Measurements from ENCODE around the gene MPI.
A peak's percentile ranks its signal among the peaks of the same experiment; 100 is the strongest.

Gene MPI

GRCh38 chr15:74889883-74890664, at the start of gene MPI:
TSS of gene MPI (plus strand) at chr15:74890042. CDS start at chr15:74890074, 32 bp downstream.
- peak; percentile 93 for DNase-seq

- no peak for DNase-seq
These were observed 48.7 kb upstream of the MPI start for GRCh38 chr15:74840851-74841775.

- DNase-seq, result no peak
These were observed 47.9 kb upstream of the MPI start for GRCh38 chr15:74841891-74842373.

- peak; percentile 94 for DNase-seq
These were observed 47.0 kb upstream of the MPI start, which contains the start of gene ULK3 for GRCh38 chr15:74842581-74843444. TSS of gene ULK3 (minus strand) at chr15:74843156. CDS start at chr15:74843105, 51 bp downstream.

GRCh38 chr15:74843445-74843828, 46.4 kb upstream of the MPI start:
- DNase-seq, result no peak

GRCh38 chr15:74843891-74844299, 45.9 kb upstream of the MPI start:
- DNase-seq, result no peak

DNA sequence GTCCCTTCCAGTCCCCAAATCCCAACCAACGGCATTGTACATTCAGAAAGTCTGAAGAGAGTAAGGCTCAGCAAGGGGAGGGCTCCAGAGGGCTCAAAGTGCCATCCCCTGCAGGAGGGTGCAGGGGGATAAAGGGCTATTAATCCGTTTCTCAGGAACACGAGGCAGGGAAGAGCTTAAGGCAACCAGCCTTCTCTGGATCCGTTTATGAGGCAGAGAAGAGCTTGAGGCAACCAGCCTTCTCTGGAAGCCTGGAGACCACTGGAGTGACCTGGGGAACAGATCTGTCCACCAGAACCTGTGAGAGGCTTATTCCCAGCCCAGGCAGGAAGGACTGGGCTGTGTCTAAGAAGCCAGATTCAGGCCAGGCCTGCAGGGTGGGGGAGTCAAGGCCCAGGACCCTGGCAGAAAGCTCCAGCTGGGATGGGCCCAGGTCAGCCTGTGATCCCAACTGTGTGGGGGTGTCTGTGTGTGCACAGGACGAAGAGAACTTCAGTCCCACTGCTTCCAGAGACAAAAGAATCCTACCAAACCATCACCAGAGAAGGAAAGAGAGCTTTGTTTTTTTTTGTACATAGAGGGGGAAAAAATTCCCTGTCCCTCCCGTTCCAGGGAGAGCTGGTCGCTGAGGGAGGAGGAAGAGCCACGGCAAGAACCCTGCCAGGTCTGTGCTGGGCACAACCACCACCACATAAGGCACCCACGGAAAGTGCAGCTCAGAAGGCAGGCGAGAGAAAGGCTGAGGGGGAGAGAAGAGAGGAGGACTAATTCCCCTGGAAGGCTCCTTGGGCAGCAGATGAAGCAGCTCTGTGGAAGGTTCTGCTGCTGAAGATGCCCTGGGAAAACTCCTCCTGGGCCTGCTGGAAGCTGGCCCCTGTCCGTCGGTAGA, 45.3 kb upstream of the MPI start:
- DNase-seq, result peak; percentile 37

GRCh38 chr15:74845208-74845568, 44.7 kb upstream of the MPI start:
- DNase-seq, result peak; percentile 69

GRCh38 chr15:74845581-74845980, 44.3 kb upstream of the MPI start:
- DNase-seq, result peak; percentile 32

DNA sequence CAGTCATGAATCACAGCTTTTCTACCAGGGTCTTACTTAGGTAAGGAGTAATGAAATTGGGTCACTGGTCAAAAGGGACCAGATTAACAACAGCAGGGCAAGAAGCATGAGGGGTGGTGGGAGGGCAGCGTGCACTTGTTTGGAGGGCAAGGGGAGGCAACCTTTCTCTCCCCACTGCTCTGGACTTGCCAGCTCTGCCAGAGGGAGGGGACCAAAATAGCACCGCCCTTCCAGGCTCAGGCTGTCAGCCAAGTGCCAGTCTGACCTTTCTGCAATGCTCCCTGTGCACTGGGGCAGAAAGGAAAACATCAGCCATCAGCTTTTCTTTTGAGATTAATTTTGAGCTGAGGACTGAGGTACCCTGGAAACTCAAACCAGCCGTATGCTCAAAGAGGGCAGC, 42.4 kb upstream of the MPI start:
- no peak for DNase-seq

- DNase-seq, result no peak
These were observed 39.4 kb upstream of the MPI start for GRCh38 chr15:74850393-74850792.

DNA sequence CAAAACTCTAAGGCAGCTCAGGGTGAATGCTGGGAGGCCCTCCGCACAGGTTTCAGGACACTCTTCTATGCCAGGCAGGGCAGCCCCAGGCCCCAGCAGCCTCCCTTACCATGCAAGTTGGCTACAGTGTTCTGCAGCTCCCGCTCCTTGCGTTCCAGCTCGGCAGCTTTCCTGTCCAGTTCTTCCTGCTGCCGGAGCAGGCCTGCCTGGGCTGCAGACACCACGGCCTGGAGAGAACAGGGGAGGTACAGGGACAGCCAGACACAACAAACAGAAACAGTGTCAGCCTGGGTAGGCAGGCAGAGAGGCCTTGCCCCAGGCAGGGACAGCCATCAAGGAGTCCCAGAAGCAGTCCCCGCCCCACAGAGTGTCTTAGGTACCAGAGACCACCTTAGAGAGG, 37.9 kb upstream of the MPI start:
- no peak for DNase-seq

DNA sequence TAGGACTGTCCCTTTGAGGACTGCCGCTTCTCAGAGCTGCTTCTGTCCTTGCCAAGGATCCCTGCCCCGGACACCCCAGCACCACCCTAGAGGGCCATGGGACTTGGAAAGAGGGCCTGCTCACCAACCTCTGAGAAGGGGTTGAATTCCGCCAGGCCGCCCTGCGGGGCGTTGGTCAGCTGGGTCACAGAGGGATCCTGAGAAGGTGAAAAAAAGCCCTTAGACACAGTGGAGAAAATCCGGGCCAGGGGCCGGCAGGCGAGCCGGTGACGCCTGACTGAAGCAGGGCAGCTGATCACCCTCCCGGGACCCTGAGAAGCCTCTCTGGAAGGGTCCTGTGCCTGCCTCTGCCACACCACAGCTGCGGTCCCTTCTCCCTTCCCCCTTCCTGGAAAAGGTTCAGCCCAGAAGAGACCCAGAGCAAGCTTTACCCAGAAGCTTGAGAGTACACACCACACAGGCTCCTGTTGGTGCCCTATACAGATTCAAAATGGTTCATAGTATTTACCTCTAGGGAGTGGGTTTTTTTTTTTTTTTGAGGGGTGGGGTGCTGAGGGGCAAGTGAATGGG, 35.3 kb upstream of the MPI start:
- DNase-seq, result no peak

GRCh38 chr15:74855857-74856256, 34.0 kb upstream of the MPI start:
- DNase-seq, result no peak

DNA sequence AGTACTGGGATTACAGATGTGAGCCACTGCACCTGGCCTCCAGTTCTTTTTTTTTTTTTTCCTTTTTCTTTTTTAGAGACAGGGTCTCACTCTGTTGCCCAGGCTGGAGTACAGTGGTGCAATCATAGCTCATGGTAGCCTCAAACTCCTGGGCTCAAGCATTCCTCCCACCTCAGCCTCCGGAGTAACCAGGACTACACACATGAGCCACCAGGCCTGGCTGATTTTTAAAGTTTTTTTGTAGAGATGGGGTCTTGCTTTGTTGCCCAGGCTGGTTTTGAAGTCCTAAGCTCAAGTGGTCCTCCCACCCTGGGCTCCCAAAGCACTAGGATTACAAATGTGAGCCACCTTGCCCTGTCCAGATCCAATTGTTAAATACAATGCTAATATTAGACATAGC, 33.3 kb upstream of the MPI start:
- no peak for DNase-seq

DNA sequence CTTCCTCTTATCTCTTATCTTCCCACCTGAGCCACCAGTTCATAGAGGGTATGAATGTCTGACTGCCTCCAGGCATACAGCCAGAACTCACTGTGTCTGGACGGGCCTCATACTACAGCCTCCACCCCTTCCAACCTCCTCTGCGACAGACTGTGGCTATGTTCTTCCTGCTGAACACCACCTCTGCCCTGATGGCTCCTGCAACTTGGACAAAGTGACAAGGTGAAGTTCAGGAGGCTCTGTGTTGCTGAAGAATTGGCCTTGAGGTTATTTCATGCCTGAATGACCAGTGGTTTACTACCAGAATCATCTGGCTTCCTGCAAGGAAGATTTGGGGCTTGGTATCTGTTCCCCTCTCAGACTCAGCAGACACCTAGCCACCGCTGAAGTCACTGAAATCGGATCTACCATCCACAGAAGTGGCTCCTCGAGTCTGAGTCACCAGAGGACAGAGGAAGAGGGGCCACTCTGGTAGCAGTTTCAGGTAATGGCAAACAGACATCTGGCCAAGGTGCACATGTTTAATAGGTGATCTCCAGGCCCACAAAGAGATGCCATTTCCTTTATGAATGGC, 32.7 kb upstream of the MPI start:
- DNase-seq, result no peak

GRCh38 chr15:74857671-74858368, 32.0 kb upstream of the MPI start:
- DNase-seq, result no peak

GRCh38 chr15:74858369-74858740, 31.5 kb upstream of the MPI start:
- no peak for DNase-seq

DNA sequence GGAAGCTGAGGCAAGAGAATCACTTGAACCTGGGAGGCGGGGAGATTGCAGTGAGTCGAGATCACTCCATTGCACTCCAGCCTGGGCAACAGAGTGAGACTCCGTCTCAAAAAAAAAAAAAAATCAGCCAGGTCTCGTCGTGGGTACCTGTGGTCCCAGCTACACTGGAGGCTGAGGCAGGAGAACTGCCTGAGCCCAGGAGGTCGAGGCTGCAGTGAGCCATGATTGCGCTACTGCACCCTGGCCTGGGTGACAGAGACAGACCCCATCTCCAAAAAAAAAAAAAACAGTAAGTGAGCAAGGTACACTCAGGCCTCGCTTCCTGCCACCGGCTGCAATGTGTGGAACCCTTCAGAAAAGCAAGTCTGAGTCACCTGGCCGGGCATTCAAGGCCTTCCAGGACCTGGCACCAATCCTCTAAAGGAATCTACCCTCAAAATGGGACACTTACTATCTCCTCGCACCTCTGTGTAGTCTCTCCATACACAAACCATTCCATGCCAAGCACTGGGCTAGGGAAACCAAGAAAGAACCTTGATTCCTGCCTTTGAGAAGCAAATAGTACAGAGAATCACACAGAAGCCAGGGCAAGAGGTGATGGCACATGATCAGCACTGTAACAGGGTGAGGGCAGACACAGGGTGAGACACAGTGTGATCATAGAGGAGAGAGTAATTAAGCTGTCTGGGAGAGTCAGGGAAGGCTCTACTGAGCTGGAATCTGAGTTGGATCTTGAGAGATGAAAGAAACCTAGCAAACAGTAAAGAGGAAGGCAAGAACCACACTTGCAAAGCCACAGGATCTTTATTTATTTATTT, 26.4 kb upstream of the MPI start:
- no peak for DNase-seq

- no peak for DNase-seq
These were observed 25.5 kb upstream of the MPI start for GRCh38 chr15:74864296-74864695.
